AG09309 (cell line): Measurements from ENCODE around the gene ERBB3.

Experiments used
- DNase-seq: peaks from one replicate; pipeline ENCODE4 v3.0.0-alpha.2; 2010; ENCODE audit warnings: low read depth
- H3K4me3 ChIP-seq: 2 replicates; pipeline ENCODE4 v1.5.1; 2011; ENCODE audit warnings: mild to moderate bottlenecking, low read depth, low read length, moderate library complexity; ENCODE audit not compliant: control insufficient read depth
- TF ChIP-seq, protein P1 (sequence below): IDR thresholded peaks from 2 replicates; pipeline ENCODE4 v1.5.1; 2011; ENCODE audit warnings: mild to moderate bottlenecking, low read depth, low read length, inconsistent platforms; ENCODE audit not compliant: insufficient read depth, control insufficient read depth; ENCODE audit errors: missing control alignments

The ERBB3 gene

DNA sequence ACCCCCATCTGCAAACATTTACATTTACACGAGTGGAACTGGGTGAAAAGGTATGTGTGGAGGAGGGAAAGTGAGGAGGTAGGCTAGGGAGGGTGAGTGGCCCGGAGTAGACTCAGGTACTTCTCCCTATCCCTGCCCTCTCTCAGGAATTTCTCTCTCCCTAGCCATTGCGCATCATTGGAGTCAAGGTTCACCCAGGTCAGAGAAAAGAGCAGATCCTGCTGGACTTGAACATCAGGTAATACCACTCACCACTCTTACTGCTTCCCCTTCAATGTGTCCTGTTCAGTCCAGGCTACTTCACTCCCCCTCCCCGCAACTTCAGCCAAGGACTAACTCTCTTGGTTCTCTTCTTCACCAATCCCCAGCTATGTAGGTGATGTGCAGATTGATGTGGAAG is 50.9 kb downstream of the ERBB3 start:
- no peak overlapping the region for H3K4me3 ChIP-seq
- TF ChIP-seq, protein P1, sequence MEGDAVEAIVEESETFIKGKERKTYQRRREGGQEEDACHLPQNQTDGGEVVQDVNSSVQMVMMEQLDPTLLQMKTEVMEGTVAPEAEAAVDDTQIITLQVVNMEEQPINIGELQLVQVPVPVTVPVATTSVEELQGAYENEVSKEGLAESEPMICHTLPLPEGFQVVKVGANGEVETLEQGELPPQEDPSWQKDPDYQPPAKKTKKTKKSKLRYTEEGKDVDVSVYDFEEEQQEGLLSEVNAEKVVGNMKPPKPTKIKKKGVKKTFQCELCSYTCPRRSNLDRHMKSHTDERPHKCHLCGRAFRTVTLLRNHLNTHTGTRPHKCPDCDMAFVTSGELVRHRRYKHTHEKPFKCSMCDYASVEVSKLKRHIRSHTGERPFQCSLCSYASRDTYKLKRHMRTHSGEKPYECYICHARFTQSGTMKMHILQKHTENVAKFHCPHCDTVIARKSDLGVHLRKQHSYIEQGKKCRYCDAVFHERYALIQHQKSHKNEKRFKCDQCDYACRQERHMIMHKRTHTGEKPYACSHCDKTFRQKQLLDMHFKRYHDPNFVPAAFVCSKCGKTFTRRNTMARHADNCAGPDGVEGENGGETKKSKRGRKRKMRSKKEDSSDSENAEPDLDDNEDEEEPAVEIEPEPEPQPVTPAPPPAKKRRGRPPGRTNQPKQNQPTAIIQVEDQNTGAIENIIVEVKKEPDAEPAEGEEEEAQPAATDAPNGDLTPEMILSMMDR: no peak
- DNase-seq: no peak

DNA sequence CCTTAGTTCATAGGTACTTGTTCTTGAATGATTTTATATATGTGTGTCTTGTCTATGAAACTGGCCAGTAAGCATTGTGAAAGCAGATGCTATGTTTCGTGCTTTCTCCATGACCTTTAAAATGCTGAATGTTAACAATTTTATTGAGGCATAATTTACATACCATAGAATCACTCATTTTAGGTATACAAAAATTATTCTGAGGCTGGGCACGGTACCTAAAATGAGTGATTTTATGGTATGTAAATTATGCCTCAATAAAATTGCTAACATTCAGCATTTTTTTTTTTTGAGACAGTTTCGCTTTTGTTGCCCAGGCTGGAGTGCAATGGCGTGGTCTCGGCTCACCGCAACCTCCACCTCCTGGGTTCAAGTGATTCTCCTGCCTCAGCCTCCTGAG is 54.9 kb downstream of the ERBB3 start:
- H3K4me3 ChIP-seq: no peak overlapping the region
- TF ChIP-seq, protein P1: no peak
- no peak for DNase-seq

DNA sequence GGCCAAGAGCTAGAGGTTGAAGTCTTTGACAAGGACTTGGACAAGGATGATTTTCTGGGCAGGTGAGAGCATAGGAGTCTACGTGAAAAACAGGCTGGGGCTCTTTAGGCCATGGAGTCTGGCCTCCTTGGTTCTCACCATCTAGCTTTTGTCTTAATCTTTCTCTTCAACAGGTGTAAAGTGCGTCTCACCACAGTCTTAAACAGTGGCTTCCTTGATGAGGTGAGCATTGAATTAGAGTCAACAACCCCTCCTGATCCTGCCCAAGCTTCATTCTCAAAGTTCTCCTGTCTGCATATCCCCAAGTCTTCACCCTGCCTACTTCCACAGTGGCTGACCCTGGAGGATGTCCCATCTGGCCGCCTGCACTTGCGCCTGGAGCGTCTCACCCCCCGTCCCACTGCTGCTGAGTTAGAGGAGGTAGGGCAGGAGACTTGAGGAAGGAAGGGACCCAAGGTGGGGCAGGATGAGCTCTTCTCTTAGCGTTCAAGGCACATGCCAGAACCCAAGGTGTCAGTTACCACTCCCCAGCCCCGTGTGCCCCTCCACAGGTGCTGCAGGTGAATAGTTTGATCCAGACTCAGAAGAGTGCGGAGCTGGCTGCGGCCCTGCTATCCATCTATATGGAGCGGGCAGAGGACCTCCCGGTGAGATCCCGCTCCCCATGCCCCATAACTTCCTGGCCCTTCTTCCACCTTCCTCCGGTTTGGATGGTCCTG is 58.0 kb downstream of the ERBB3 start:
- TF ChIP-seq, protein P1: no peak
- H3K4me3 ChIP-seq: no peak overlapping the region
- DNase-seq: no peak

DNA sequence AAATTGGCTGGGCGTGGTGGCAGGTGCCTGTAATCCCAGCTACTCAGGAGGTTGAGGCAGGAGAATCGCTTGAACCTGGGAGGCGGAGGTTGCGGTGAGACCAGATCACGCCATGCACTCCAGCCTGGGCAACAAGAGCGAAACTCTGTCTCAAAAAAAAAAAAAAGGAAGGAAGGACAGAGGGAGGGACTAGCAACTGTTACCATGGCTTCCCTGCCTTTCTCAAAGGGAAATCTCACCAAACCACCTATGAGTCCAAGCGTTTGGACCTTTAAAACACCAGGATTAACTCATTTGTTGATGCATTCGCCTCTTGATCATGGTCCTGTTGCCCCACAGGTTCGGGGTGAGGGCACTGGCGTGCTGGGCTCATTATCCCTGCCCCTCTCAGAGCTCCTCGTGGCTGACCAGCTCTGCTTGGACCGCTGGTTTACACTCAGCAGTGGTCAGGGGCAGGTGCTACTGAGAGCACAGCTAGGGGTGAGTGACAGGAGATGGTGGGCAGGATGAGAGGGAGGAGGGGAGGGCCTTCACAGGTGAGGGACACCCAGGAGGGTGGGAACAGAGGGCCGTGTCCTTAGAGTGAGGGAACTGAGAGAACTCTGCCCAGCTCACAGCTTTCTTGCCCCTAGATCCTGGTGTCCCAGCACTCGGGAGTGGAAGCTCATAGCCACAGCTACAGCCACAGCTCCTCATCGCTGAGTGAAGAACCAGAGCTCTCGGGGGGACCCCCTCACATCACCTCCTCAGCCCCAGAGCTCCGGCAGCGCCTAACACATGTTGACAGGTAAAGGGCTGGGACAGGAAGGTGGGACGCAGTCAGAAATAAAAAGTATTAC is 62.2 kb downstream of the ERBB3 start:
- no peak overlapping the region for H3K4me3 ChIP-seq
- no peak for DNase-seq
- TF ChIP-seq, protein P1: no peak

DNA sequence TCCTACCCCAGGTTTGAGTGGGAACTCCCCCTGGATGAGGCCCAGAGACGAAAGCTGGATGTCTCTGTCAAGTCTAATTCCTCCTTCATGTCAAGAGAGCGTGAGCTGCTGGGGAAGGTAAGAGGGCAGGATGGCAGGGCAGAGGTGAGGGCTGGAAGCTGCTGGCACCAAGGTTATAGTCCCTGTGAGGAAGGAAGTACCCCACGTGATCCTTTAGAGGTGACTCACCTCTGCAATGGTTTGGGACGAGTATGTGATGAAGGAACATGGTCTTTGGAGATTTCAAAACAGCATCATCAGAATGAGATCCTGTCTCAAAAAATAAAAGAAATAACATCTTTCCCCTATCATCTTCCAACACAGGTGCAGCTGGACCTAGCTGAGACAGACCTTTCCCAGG is 63.3 kb downstream of the ERBB3 start:
- TF ChIP-seq, protein P1: no peak
- H3K4me3 ChIP-seq: no peak overlapping the region
- no peak for DNase-seq

DNA sequence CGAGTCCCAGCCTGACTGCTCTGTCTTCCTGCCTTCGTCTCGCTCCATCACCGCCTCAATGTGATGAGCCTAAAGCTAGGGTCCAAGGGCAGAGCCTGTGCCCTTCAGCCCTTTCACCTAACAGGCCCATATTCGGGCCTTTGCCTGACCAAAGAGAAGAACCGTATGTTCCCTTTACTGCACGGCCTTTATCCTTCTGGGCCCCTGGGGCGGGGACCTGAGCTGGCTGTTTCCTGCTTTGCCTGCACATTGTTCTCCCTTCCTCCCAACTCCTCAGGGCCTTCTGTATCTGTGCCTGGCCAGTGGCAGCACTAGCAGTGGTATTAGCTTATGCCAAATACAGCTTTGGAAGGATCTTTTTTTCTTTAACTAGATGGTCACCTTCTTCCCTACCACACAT is 63.9 kb downstream of the ERBB3 start:
- DNase-seq: no peak
- no peak overlapping the region for H3K4me3 ChIP-seq
- TF ChIP-seq, protein P1: no peak

DNA sequence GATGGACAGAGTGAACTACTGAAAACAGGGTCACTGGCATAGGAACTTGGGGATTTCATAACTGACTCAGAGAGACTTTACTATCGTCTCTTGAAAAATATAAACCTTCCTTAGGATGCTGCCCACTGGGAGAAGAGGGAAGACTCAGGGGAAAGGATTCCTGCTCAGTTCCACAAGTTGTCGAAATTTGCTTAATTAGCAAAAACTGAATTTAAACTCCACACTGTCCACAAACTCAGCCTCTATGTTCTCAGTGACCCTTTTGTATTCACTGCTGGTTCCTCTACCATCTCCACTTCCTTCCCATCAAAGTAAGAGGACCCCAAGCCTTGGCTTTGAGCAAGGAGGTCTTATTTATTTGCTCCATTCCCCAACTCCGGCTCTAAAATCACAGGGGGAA is 65.3 kb downstream of the ERBB3 start:
- no peak for DNase-seq
- H3K4me3 ChIP-seq: no peak overlapping the region
- TF ChIP-seq, protein P1: no peak
